Measurements from ENCODE around the gene PALB2.

DNA sequence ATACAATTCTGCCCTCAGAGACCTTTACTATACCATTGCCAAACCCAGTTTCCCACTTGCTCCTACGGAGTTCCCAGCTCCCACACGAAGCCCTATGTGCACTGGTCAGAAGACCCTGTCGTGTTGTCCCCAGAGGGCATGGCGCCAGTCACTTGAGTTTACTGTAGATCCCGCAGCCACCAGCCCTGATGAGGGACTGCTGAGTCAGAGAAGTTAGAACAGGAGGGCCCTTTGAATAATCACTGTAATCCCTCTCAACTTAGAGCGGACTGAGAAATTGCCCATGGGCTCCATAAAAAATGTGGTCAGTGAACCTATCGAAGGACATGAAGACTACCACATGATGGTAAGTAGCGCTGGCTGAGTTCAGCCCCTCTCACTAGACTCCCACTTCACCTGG, 74.4 kb downstream of the PALB2 start:
- TF ChIP-seq CTCF (conservative IDR thresholded peaks at IDR 0.05), result no peak
- no peak for TF ChIP-seq EZH2 (IDR thresholded peaks at IDR 0.05; ENCODE audit: low read depth)
